IMR-90 (cell line): Measurements from ENCODE around the gene LYZL2. TPM values are rescaled to one million over a fixed set of nuclear protein-coding genes. Genes with fewer than 3 reads are reported as not detected.

ENCODE experiments used
- ATAC-seq: fragments of 200-7000 bp; cut with Tn5 transposase; 2 replicates; pipeline ENCODE4 v1.9.1; 2020; ENCODE audit warnings: low read depth, mild to moderate bottlenecking, moderate library complexity
- BruUV-seq: library from RNA; stranded (reverse); fragments of 400-500 nt; replicated peaks from 2 replicates; lab custom pipeline; 2021; lab: Mats Ljungman, UMichigan
- CTCF ChIA-PET: fragments of 300-600 bp; formaldehyde crosslinking; extraction: SDS; loops from one replicate; lab custom pipeline; 2021; ENCODE audit warnings: antibody characterized with exemption; lab: Yijun Ruan, JAX
- POLR2A ChIA-PET: fragments of 300-600 bp; sonication (Branson Sonifier 250); formaldehyde crosslinking; loops from one replicate; lab custom pipeline; 2022; ENCODE audit warnings: antibody characterized with exemption; ENCODE audit not compliant: unreplicated experiment; lab: Charles Lee
- DNase-seq: peaks from one replicate; pipeline ENCODE4 v3.0.0; 2013
- H2AFZ ChIP-seq: replicated peaks from 2 replicates; pipeline ENCODE3; 2013; ENCODE audit warnings: low read length, mild to moderate bottlenecking; ENCODE audit not compliant: poor library complexity
- H2AK5ac ChIP-seq: 2 replicates; pipeline ENCODE4 v1.6.1; 2013; ENCODE audit warnings: low read depth, low read length, inconsistent platforms
- H2AK9ac ChIP-seq: replicated peaks from 2 replicates; pipeline ENCODE3; 2013; ENCODE audit warnings: mild to moderate bottlenecking, low read depth, low read length, moderate library complexity; ENCODE audit not compliant: poor library complexity
- H2BK120ac ChIP-seq: 2 replicates; pipeline ENCODE4 v1.6.1; 2013; ENCODE audit warnings: low read depth, low read length, inconsistent platforms
- H2BK15ac ChIP-seq: 3 replicates; pipeline ENCODE4 v1.6.1; 2013; ENCODE audit warnings: low read depth, low read length, inconsistent platforms
- H2BK20ac ChIP-seq: 2 replicates; pipeline ENCODE4 v1.6.1; 2013; ENCODE audit warnings: low read depth, mild to moderate bottlenecking, inconsistent platforms, low read length, moderate library complexity
- H2BK5ac ChIP-seq: 2 replicates; pipeline ENCODE4 v1.6.1; 2013; ENCODE audit warnings: mild to moderate bottlenecking, low read depth, low read length, inconsistent platforms; ENCODE audit not compliant: poor library complexity, severe bottlenecking
- H3K14ac ChIP-seq: replicated peaks from 2 replicates; pipeline ENCODE4 v1.6.1; 2013; ENCODE audit warnings: low read depth, low read length, inconsistent platforms
- H3K18ac ChIP-seq: 2 replicates; pipeline ENCODE4 v1.6.1; 2013; ENCODE audit warnings: low read depth, low read length, control low read depth
- H3K23ac ChIP-seq: 2 replicates; pipeline ENCODE4 v1.6.1; 2013; ENCODE audit warnings: low read depth, low read length, inconsistent platforms
- H3K27ac ChIP-seq: 2 replicates; pipeline ENCODE4 v1.5.1; 2013; ENCODE audit warnings: mild to moderate bottlenecking, control low read depth, low read length; ENCODE audit not compliant: insufficient read depth
- H3K27me3 ChIP-seq: 2 replicates; pipeline ENCODE4 v1.6.1; 2013; ENCODE audit warnings: low read length; ENCODE audit not compliant: control insufficient read depth, insufficient read depth
- H3K36me3 ChIP-seq: 2 replicates; pipeline ENCODE4 v1.6.1; 2013; ENCODE audit warnings: low read length, mixed read lengths; ENCODE audit not compliant: control insufficient read depth, insufficient read depth
- H3K4ac ChIP-seq: 2 replicates; pipeline ENCODE4 v1.6.1; 2013; ENCODE audit warnings: low read depth, low read length, inconsistent platforms
- H3K4me1 ChIP-seq: 2 replicates; pipeline ENCODE4 v1.6.1; 2013; ENCODE audit warnings: low read length, mixed read lengths; ENCODE audit not compliant: control insufficient read depth, insufficient read depth
- H3K4me2 ChIP-seq: 2 replicates; pipeline ENCODE4 v1.6.1; 2013; ENCODE audit warnings: low read depth, mild to moderate bottlenecking, control low read depth, low read length, moderate library complexity
- H3K4me3 ChIP-seq: 2 replicates; pipeline ENCODE4 v1.5.1; 2013; ENCODE audit warnings: low read depth, mild to moderate bottlenecking, control low read depth, low read length, moderate library complexity; ENCODE audit not compliant: insufficient read depth
- H3K56ac ChIP-seq: 2 replicates; pipeline ENCODE4 v1.6.1; 2013; ENCODE audit warnings: low read length, inconsistent platforms; ENCODE audit not compliant: insufficient read depth; ENCODE audit errors: extremely low read depth
- H3K79me1 ChIP-seq, 2 experiments: 2 replicates each; pipeline ENCODE4 v1.6.1; 2013; ENCODE audit warnings: low read length in 2 of 2, inconsistent platforms in 1 of 2, low read depth in 1 of 2
- H3K9ac ChIP-seq: 2 replicates; pipeline ENCODE4 v1.6.1; 2013; ENCODE audit warnings: low read depth, low read length, control low read depth
- H3K9me1 ChIP-seq: 2 replicates; pipeline ENCODE4 v1.6.1; 2013; ENCODE audit warnings: low read length, inconsistent platforms; ENCODE audit not compliant: insufficient read depth
- H3K9me3 ChIP-seq: 2 replicates; pipeline ENCODE4 v1.6.1; 2013; ENCODE audit warnings: low read length; ENCODE audit not compliant: control insufficient read depth, insufficient read depth
- H4K20me1 ChIP-seq: 2 replicates; pipeline ENCODE4 v1.6.1; 2013; ENCODE audit warnings: low read length, inconsistent platforms; ENCODE audit not compliant: insufficient read depth
- H4K5ac ChIP-seq: 2 replicates; pipeline ENCODE4 v1.6.1; 2013; ENCODE audit warnings: mild to moderate bottlenecking, low read depth, low read length, control low read depth
- H4K8ac ChIP-seq, 2 experiments: 2 replicates each; pipeline ENCODE4 v1.6.1; 2013; ENCODE audit warnings: low read depth in 2 of 2, low read length in 2 of 2, control low read depth in 1 of 2, inconsistent platforms in 1 of 2
- H4K91ac ChIP-seq: 2 replicates; pipeline ENCODE4 v1.6.1; 2013; ENCODE audit warnings: low read depth, low read length, inconsistent platforms; ENCODE audit not compliant: insufficient read depth
- MAZ ChIP-seq: IDR thresholded peaks from 2 replicates; pipeline ENCODE4 v1.6.1; 2012; ENCODE audit warnings: low read depth, mild to moderate bottlenecking, low read length, improper control_type of control experiment, moderate library complexity, borderline replicate concordance
- MXI1 ChIP-seq: IDR thresholded peaks from 2 replicates; pipeline ENCODE4 v1.6.1; 2012; ENCODE audit warnings: low read depth, mild to moderate bottlenecking, low read length, moderate library complexity, borderline replicate concordance
- POLR2A ChIP-seq: IDR thresholded peaks from 2 replicates; pipeline ENCODE4 v1.6.1; 2012; ENCODE audit warnings: mild to moderate bottlenecking, low read depth, low read length
- SMC3 ChIP-seq: fragments of 150-350 bp; IDR thresholded peaks from 2 replicates; pipeline ENCODE4 v1.6.1; 2016; ENCODE audit warnings: low read depth, mild to moderate bottlenecking, antibody characterized with exemption, low read length, moderate library complexity
- WGBS, 2 experiments: methylation state at CpG; one replicate each; pipeline versions ENCODE4 v1.1.5 to v1.1.7; 2013; ENCODE audit warnings: missing lambda C conversion rate in 2 of 2; ENCODE audit not compliant: insufficient read length in 1 of 2; ENCODE audit errors: extremely low coverage in 2 of 2; 5-methylcytosine and 5-hydroxymethylcytosine counted together
- dilution Hi-C: fragments of 300-500 bp; cut with HindIII; formaldehyde crosslinking; loops from one replicate; pipeline ENCODE4 v1.14.3; 2018; ENCODE audit warnings: low sequenced_read_pairs; ENCODE audit not compliant: unreplicated experiment
- in situ Hi-C: fragments of 300-500 bp; cut with MboI; formaldehyde crosslinking; loops from 3 replicates; pipeline ENCODE4 v1.14.3; 2019; ENCODE audit warnings: low sequenced_read_pairs, inconsistent platforms, mixed read lengths
- intact Hi-C: fragments of 100-400 bp; cut with micrococcal nuclease; formaldehyde crosslinking; loops from 2 replicates; pipeline ENCODE4 v1.10.0; 2022
- polyA plus RNA-seq, 3 experiments: library from polyadenylated mRNA; depleted of rRNA; stranded (reverse); fragments of >200 nt; gene quantifications; 2 replicates each; pipeline ENCODE4 v1.2.3, GENCODE V29; 2012; ENCODE audit warnings: low replicate concordance in 1 of 3
- total RNA-seq: library from RNA; depleted of rRNA; stranded (reverse); fragments of >200 nt; gene quantifications from 2 replicates; pipeline ENCODE4 v1.2.3, GENCODE V29; 2012
- TF ChIP-seq, protein P1 (sequence below): fragments of 150-350 bp; IDR thresholded peaks from 2 replicates; pipeline ENCODE4 v1.6.1; 2016; ENCODE audit warnings: low read depth, mild to moderate bottlenecking, low read length, moderate library complexity, borderline replicate concordance

LYZL2 gene
- total and polyA plus RNA-seq, 2 of the 4 experiments (the other 2 are of a cell fraction) = not detected

DNA sequence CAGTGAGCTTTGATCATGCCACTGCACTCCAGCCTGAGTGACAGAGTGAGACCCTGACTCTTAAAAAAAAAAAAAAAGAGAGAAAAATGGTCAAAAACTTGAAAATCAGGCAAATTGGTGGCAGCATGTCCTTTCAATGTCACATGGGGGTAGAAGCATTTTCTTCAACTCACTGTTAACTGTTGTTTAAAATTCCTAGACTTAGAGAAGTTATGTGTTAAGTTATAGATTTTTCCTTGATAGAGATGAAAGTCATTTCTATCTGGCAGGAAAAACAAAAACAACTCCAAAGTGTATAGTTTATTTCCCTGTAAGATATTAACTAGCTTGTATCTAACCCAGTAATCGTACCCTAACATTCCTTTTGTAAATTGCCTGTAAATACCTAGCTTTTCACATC, 26.8 kb downstream of the LYZL2 start:
- no peaks in the 10 kb centered on the region for H3K79me1 ChIP-seq
- H3K27me3 ChIP-seq = peaks cover 6% of the 10 kb centered on the region
- TF ChIP-seq MXI1 = no peak
- TF ChIP-seq POLR2A = no peak
- TF ChIP-seq SMC3 = no peak
- TF ChIP-seq, protein P1, sequence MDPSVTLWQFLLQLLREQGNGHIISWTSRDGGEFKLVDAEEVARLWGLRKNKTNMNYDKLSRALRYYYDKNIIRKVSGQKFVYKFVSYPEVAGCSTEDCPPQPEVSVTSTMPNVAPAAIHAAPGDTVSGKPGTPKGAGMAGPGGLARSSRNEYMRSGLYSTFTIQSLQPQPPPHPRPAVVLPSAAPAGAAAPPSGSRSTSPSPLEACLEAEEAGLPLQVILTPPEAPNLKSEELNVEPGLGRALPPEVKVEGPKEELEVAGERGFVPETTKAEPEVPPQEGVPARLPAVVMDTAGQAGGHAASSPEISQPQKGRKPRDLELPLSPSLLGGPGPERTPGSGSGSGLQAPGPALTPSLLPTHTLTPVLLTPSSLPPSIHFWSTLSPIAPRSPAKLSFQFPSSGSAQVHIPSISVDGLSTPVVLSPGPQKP = no peak
- TF ChIP-seq MAZ = no peak
- no peak overlapping the region for H3K4me3 ChIP-seq
- H3K14ac ChIP-seq = no peak overlapping the region
- peaks cover 2% of the 10 kb centered on the region; the same call in 1 of the 2 replicates for H3K9me3 ChIP-seq
- H2AK9ac ChIP-seq = no peak overlapping the region
- H3K18ac ChIP-seq = no peak overlapping the region
- no peak overlapping the region for H3K4ac ChIP-seq
- H4K5ac ChIP-seq = no peak overlapping the region
- dilution Hi-C loops = no loop called here
- no peak overlapping the region for H2AFZ ChIP-seq
- ChIA-PET POLR2A (no interaction called here), CTCF (interaction anchor here (0.6 kb wide), 1 partner anchor 41 kb away, joined by 3 read pairs; no protein-coding TSS in a partner anchor)
- H3K23ac ChIP-seq = no peak overlapping the region
- no peak overlapping the region for H2BK120ac ChIP-seq
- H4K91ac ChIP-seq = no peak overlapping the region
- no peak overlapping the region for H2BK20ac ChIP-seq
- H3K9ac ChIP-seq = no peak overlapping the region
- H2BK5ac ChIP-seq = no peak overlapping the region
- no peaks in the 10 kb centered on the region; the same call in 1 of the 2 replicates for H3K9me1 ChIP-seq
- H3K56ac ChIP-seq = no peak overlapping the region
- H4K8ac ChIP-seq = no peak overlapping the region
- no TSS peak for BruUV-seq
- ATAC-seq = no peak
- H3K4me2 ChIP-seq = no peak overlapping the region
- H3K27ac ChIP-seq = no peak overlapping the region
- no peak overlapping the region for H2BK15ac ChIP-seq
- no peaks in the 10 kb centered on the region for H3K36me3 ChIP-seq
- in situ Hi-C loops = no loop called here
- H4K20me1 ChIP-seq = no peaks in the 10 kb centered on the region
- no peak overlapping the region for H2AK5ac ChIP-seq
- peaks cover 5% of the 10 kb centered on the region; the same call in 1 of the 2 replicates for H3K4me1 ChIP-seq
- WGBS, 2 experiments = no CpG with 5 or more reads among the region's 1 CpG
- no peak for DNase-seq
- intact Hi-C loops = no loop called here
